ENCODE measurements around the gene ERC2.

The ERC2 gene

DNA sequence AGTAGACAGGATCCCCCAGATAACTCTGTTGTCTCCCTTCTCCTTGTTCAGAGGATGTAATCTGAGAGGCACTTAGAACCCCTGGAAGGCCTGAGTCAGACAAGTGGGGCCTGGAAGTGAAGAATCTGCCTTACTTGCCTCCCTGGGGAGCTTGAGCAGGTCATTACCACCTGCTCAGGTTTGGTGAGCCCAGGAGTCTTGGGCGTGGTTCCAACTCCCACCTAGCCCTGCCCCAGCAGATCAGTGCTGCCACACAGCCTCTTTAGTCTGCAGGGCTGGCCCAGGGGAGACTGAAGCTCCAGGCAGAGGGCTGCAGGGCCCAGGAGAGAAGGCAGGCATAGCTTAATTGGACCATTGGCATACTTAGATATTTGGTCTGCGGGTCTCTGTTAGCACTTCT lies 230.0 kb downstream of the ERC2 start:
- no peak for DNase-seq

DNA sequence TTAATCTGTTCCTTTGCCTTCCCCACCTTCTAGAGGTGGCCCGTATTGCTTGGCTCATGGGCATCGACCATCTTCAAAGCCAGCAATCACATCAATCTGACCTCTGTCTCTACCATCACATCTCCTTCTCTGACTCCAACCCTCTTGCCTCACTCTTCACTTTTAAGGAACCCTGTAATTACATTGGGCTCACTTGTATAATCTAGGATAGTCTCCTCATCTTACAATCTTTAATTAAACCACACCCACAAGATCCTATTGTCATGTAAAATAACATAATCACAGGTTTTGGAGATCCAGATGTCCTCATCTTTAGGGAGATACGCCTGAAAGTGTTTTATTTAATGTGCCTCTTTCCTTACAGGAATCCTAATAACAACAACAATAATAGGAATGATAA lies 234.5 kb downstream of the ERC2 start:
- no peak for DNase-seq

DNA sequence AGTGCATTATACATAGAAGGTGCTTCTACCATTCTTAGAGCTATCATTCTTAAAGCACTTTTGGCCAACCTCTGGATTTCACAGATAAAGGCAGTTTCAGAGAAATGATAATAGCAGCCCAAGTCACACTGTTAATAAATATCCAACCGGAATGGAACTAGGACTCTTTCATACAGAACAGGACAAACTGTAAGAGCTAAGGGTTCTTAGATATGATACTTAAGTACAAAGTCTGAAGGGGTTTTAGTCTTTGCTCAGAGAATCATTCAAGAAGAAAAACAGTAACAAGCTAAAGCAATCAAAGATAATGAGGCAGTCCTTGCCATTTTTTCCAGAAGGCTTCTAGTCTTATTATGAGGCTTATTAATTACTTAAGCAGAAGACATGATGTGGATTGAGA lies 239.0 kb downstream of the ERC2 start:
- no peak for DNase-seq

DNA sequence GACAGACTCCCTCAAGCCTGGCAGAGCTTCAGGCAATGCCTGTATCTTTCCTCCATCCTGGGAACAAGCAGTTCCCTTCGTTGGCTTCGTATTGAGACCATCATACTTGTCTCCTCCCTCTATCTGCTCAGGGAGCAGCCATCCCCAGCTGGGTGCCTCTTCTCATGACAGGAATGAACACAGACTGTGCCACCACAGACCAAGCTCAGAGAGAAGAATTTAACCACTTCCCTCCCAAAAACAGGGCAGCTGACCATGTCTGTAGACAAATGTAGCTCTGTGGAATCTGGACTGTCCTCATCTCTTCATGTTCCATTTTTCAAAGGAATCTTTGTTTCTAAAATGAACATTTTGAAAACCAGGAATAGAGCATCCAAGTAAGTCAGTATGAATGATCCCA lies 245.4 kb downstream of the ERC2 start:
- no peak for DNase-seq

DNA sequence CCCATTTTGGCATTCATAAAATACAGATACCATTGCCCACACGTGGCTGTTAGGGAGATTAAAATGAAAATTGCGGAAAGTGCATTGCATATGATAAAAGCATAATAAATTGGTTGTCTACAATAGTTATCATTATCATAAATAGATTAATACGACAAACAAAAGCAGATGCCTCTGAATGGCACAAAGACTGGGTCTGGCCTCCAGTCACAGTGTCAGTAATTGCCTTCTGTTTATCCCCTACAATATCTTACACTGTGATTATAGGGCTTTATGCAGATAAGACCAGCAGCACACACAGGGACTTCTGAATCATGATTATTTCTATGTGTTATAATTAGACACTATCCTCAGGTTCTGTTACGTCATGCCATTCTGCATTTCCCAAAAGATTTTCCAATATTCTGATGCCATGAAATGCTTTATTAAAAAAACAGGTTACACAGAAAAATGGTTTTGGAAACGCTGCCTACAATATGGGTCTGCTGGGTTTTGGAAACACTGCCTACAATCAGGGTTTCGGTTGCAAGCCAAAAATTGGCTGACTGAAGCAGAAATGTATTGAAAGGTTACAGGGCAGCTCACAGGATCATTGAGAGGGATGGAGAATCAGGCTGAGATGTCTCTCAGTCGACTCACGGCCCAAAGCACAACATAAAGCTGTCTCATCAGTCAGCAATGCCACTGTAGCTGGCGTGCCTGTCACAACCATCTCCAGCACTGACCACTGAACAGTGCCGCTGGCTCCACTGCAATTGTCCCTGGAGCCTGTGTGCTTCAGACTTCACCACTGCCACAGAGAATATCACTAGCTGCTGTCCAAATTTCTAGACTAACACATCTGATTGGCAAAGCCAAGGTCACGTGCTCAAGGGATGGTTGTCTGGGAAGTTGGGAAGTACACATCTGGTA lies 248.1 kb downstream of the ERC2 start:
- no peak for DNase-seq

DNA sequence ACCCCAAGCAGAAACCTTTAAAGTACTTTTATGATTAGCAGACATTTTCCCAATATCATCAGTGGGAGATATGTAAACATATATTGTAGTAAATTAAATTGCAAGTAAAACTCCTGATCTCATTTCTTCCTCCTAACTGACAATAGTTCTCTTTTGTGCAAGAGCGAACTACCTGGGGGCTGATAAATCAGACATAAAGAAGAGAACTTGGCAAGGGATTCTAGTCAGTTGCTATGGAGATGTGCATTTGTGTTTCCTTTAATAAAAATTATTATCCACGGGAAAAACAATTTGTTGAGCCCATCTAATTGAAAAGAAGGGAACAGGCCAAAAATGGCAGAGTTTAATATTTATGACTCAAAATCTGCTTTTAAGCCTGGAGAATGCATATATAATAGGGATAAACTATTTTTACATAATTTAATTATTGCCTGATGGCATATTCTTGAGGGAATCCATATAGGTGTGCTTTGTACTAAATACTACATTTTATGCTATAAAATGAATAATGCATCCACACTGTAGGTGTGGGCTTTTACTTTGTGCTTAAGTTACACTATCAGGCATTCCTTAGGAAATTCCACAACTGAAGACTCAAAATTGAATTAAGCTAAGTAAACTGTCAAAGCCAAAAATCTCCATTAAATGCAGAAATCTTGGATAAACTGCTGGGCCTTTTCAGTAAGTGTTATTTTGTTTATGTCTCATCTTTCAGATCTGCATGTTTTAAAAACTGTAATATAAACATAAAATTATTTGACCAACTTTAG lies 258.1 kb downstream of the ERC2 start:
- no peak for DNase-seq

DNA sequence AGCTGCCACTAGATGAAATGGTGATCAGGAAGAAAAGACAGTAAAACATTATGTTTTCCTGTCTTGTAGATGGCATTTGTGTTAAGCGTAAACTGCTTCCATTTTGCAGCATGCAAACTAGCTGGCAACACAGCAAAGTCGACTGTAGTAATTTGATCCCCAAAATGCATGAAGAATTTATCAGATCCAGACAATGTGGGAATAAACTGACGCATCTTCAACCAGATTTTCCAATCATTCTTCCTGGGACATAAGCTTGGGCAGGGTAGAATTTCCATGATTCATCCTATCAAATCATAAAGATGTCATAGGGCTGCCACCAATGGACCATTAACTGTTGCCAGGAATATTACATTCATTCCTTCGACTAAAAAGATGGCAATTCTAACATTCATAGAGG lies 260.3 kb downstream of the ERC2 start:
- no peak for DNase-seq

DNA sequence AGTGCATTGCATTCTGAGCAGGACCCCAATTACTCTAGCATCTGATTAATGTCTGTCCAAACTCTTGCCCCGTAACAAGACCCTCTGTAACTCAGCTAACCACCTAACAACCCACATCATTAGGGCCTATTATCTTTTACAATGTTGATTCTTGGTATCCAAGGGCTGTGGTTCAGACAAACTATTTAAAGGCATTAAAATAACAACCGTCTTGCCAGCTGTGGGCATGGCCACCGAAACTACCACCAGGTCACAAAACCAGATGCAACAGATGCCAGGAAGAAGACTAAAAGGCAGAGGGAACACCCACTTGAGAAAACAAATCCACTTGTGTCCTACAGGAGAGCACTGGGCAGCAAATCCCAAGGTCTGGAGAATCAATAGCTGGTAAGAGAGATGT lies 262.9 kb downstream of the ERC2 start:
- DNase-seq, result no peak

DNA sequence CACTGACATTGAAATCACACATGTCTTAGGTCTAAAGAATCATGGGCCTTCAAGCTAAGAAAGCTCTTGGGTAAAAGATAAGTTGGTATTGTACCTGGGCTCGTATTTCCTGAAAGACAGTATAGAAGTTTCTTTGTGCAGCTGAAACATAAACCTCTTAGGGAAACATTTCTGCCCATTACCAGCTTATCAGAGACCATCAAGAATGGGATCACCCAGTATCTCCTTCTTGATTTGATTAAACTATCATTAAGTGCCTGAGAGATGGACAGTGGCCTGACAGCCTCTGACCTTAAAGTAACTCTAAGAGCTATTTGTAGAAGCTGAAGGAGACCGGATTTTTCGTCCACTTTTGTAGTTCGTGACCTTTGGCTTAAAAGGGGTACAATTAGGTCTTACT lies 265.3 kb downstream of the ERC2 start:
- no peak for DNase-seq

DNA sequence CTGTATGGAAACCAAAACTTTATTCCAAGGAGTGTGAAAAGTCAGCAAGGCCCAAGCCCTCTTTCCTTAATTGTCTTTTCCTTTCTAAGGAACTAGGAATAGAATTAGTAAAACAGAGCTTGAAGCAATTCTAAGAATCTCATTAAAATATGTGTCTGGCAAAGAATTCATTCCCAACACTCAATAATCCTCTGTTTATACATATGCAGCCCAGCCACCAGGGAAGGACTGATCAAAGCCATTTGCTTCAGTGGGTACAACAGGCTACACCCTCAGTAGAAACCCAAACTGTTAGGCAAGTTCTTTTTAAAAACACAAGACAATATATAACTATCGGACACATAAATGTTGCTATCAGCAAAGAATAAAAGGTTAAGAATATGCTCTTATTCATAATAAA lies 266.9 kb downstream of the ERC2 start:
- DNase-seq, result no peak

DNA sequence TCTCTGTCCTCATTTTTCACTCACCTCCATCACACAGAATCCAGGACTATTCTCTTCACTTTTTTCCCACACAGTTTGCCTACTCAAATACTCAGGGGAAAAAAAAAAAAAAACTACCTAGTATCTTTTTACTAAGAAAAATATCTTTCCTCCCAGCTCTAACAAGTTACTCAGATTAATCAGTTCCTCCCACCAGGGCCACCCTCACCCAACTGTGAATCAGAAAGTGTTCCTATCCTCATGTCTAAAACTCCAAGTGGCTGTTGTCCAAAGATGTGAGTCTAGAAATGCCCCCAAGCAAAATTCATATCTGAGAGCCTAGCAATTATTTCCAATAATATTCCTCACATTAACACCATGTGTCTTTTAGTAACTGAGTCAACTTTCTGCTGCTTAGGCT lies 268.0 kb downstream of the ERC2 start:
- no peak for DNase-seq

DNA sequence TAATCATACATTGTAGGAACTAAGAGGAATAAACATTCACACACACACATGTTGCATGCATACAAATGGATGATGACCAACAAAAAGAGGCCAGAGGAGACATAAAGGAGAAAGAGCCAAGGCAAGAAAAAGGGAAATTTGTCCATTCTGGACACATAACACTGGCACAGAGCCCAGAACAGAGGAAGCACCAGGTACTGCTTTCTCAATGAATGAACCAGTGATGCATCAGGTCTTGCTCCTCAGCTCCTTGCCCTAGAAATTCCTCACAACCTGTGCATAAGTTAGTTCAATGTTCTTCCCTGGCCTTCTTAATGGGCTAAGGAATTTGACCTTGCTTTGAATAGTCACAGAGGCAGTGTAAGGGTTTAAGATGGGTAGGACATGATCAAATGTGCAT lies 270.3 kb downstream of the ERC2 start:
- no peak for DNase-seq

DNA sequence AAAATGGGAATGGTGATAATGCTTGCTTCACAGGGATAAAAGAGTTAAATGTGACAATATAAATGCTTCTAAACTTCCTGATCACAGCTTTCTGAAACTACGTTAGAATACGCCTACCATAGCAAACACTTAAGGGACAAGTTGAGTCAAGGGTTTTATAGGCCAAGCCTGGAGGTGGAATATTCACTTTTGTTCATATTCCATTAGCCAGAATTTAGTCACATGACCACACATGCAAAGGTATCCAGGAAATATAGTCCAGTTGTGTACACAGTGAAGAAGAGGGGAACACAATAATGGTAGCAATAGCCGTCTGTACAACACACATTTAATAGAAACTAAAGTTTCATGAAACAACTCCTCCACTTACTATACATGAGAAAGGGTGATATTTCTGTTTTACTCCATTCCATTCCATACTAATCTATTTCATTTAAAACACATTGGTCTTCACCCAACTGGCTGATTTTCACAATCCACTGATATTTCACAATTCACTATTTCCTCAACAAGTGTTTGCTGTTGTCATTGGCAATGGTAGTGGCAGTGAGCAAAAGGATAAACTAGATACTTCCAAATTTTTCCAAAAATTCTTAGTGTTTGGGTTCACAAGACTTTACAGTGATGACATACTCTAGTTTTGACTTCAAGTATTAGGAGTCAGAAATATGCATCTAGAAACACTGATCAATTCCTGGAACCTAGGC lies 270.9 kb downstream of the ERC2 start:
- no peak for DNase-seq

DNA sequence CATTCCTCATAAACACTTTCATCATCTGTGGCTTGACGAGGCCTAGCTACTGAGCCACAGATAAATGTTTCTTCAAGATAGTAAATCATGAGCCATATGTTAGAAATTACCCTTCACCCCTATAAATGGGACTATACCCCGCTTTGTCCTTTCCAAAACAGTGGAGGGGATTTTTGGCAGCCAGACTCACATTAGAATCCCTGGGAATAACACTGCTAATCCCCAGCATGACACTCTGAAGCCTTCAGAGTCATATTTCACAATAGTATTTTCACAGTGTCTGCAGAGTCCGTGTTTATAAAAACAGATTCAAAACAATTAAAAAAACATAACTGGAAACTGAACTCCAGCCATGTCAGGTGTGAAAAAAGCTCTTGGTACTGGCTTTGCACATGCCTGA lies 271.6 kb downstream of the ERC2 start:
- no peak for DNase-seq

DNA sequence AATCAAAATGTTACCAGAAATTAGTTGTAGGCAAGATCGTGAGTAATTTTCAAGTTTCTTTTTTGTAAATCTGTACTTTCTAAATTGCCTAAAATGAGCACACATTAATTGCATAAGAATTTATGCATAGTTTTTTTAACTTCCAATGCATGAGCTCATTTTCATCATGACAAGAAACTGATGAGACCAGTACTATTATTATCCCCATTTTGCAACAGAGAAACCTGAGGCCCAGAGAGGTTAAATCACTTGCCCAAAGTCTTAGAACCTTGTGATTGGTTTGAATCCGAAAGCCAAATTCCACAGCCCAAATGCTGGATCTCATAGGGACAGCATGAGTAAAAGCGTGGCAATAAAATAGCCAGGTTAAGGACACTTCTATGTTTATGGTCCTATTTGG lies 274.7 kb downstream of the ERC2 start:
- no peak for DNase-seq

DNA sequence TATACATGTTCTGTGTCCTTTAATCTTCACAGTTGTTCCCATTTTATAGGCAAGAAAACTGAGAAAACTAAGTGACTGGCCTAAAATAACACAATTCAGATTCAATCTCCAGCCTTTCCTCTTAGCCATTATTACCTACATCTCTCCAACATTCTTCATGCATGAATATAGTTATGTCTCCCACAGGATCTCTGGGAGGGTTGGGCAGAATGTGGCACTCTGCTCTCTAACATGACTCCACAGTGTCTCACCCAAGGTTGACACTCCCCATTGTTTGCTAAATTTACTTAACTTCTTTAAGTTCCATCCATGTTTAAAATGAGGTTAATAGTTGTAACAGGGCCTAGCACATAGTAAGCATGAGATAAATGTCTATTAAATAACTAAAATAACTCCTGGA lies 276.3 kb downstream of the ERC2 start:
- DNase-seq, result no peak

DNA sequence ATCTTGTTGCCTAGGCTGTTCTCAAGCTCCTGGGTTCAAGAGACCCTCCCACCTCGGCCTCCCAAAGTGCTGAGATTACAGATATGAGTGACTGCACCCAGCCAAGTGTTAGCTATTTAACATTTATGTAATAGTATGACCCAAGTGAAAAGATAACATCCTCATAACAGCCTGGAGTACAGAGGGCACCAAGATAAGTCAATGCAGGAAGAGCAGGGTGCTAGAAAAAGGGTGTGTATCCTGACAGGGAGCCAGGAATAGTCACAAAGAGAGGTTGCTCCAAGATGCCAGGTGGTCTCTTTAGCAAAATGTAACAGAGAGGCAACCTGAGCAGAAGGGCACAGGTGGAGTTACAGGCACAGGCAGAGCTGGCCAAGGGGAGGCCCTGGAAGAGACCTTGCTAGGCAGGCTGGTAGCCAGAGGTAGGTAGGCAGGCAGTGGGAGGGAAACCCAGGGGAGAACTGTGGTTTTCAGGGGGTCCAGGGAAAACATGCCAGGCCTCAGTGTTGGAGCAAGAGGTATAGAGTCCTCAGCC lies 277.4 kb downstream of the ERC2 start:
- no peak for DNase-seq

DNA sequence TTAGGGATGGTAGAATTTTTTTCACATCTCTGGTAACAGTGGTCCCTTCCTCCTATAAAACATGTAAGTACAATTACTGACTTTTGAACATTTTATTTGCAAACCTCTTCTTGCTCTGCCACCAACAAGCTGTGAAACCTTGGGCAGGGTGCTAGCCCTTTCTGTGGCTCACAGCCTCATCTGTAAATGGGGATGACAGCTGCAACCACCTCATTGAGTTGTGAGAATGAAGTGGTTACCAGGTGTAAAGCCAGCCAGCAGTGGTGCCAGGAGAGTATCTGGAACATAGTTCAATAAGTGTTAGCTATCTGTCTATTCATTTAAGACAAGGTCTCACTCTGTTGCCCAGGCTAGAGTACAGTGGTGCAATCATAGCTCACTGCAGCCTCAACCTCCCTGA lies 278.1 kb downstream of the ERC2 start:
- no peak for DNase-seq

DNA sequence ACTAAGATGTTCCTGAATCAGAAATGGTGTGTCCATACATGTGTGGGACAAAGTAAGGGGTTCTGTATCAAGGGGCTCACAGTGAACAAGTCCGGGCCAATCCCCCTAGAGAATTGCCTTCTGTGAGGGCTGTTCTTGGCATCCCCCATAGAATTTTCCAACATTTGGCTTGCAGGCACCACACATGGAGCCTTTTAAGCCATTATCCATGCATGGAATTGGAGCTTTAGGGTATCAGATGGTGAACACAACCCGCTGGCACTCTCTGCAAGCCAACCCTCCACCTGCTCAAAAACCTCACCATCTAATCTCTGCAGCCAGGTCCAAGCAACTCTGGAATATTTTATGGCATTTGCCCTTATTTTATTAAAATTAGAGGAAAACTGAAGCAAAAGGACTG lies 278.7 kb downstream of the ERC2 start:
- no peak for DNase-seq

DNA sequence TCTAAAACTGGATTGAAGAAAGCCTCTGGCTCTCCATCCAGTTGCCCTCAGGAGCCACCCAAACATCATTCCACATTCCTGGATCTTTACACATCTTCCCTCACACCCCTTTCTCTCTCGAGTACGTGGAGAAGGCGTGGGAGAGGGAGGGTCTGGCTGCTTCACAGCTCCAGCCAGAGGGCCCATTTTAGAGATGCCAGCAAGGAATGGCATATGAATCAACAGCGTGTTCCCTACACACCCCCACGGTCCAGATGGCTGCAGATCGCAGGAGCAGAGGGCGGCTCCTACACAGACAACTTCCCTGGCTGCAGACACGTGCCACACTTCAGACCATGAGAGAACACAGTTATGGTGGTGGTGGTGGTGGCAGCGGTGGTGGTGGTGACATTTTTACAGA lies 280.1 kb downstream of the ERC2 start:
- no peak for DNase-seq

DNA sequence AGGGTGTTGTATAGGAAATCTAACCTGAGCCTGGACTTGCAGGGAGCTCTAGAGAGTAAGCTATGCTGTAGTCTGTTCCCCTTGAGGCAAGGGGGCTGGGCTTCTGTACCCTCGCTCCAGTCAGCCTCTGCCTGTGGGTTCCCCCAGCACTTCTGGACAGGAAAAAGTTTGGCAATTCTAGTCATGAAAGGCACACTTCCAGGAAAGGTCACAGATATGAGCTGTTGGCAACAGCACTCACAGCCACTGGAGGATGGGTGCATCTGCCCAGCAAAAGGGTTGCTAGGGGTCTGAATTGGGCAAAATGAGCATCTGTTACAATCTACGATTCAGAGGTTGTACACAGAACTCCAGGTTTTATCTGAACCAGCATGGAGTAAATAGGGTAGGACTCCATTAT lies 281.2 kb downstream of the ERC2 start:
- DNase-seq, result no peak

DNA sequence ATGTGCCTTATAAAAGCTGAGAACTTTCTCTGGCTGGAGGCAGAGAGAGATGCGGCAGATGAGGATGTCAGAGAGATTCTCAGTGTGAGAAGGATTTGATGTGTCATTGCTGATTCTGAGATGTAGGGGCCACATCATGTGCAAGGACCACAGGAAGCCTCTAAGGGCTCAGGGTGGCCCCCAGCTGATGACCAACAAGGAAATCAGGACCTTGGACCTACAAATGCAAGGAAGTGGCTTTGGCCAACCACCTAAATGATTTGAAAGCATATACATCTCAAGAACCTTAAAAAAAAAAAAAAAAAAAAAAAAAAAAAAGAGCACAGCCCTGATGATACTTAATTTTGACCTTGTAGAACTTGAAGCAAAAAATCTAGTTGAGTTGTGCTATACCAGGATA lies 282.4 kb downstream of the ERC2 start:
- no peak for DNase-seq

DNA sequence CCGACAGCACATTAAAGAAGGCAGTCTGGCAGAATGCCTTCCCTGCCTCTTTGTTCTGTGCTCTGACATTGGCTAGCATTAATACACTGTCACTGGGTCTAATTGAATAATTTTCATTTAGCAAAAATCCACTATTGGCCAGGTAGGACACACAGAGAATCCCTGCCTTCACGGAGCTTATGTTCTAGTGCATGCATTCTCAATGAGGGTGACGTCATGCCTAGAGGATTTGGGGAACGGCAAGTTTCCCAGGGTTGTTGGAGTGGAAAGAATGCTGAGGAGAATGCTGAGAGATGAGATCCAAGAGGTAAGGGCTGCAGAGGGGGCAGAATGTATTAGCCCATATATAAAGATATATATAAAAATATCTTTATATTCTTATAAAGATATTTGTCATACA lies 284.7 kb downstream of the ERC2 start:
- DNase-seq, result no peak

DNA sequence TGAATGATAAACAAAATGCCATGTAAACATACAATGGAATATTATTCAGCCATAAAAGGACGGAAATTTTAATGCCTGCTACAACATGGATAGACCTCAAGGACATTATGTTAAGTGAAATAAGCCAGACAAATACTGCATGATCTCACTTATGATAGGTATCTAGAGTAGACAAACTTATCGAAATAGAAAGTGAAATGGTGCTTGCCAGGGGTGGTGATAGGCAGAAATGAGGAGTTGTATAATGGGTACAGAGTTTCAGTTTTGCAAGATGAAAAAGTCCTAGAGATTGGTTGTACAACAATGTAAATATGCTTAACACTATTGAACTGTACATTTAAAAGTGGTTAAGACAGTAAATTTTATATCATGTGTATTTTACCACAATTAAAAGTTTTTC lies 287.8 kb downstream of the ERC2 start:
- no peak for DNase-seq
